OCI-LY7 (cell line): ENCODE data around the gene GSTK1. TPM values are rescaled to one million over a fixed set of nuclear protein-coding genes. Genes with fewer than 3 reads are reported as not detected.

Source experiments
- BruUV-seq: library from RNA; stranded (reverse); fragments of 400-500 nt; replicated peaks from 2 replicates; lab custom pipeline; 2021; lab: Mats Ljungman, UMichigan
- CTCF ChIA-PET: fragments of 300-600 bp; sonication (Branson Sonifier 250); formaldehyde crosslinking; loops from one replicate; lab custom pipeline; 2022; ENCODE audit warnings: antibody characterized with exemption; ENCODE audit not compliant: unreplicated experiment; lab: Charles Lee
- POLR2A ChIA-PET: fragments of 300-600 bp; sonication (Branson Sonifier 250); formaldehyde crosslinking; loops from one replicate; lab custom pipeline; 2022; ENCODE audit warnings: antibody characterized with exemption; lab: Charles Lee
- DNase-seq: peaks from one replicate; pipeline ENCODE4 v3.0.0-alpha.2; 2015; ENCODE audit warnings: low spot score
- H2AFZ ChIP-seq: fragments of 200-600 bp; sonication (generic), shearing (Covaris generic); 2 replicates; pipeline ENCODE4 v1.6.1; 2014; ENCODE audit warnings: mild to moderate bottlenecking, antibody characterized with exemption, low read length, moderate library complexity
- H3K27ac ChIP-seq: fragments of 200-600 bp; sonication (generic); 2 replicates; pipeline ENCODE4 v1.5.1; 2014; ENCODE audit warnings: mixed run types, low read depth, mild to moderate bottlenecking, moderate library complexity, low read length, inconsistent platforms; ENCODE audit not compliant: poor library complexity, severe bottlenecking
- H3K36me3 ChIP-seq: fragments of 200-600 bp; sonication (generic); 2 replicates; pipeline ENCODE4 v1.6.1; 2014; ENCODE audit warnings: mild to moderate bottlenecking, antibody characterized with exemption, low read length, moderate library complexity, mixed read lengths; ENCODE audit not compliant: insufficient read depth
- H3K4me1 ChIP-seq: fragments of 200-600 bp; sonication (generic); 2 replicates; pipeline ENCODE4 v1.5.1; 2014; ENCODE audit warnings: mild to moderate bottlenecking, low read length; ENCODE audit not compliant: insufficient read depth, poor library complexity, severe bottlenecking
- H3K4me2 ChIP-seq: fragments of 200-600 bp; sonication (generic); 2 replicates; pipeline ENCODE4 v1.6.1; 2014; ENCODE audit warnings: mild to moderate bottlenecking, low read length
- H3K4me3 ChIP-seq: fragments of 200-600 bp; sonication (generic); 2 replicates; pipeline ENCODE4 v1.5.1; 2014; ENCODE audit warnings: mild to moderate bottlenecking, low read depth, low read length; ENCODE audit not compliant: poor library complexity, severe bottlenecking
- H3K79me2 ChIP-seq: fragments of 200-600 bp; sonication (generic); 2 replicates; pipeline ENCODE4 v1.6.1; 2016; ENCODE audit warnings: low read depth, mild to moderate bottlenecking, low read length, moderate library complexity, mixed read lengths; ENCODE audit not compliant: insufficient read depth
- H3K9me2 ChIP-seq: fragments of 200-600 bp; sonication (generic); 2 replicates; pipeline ENCODE4 v1.6.1; 2016; ENCODE audit warnings: mild to moderate bottlenecking, low read length, mixed read lengths; ENCODE audit not compliant: insufficient read depth
- H3K9me3 ChIP-seq: fragments of 200-600 bp; sonication (generic); 2 replicates; pipeline ENCODE4 v1.6.1; 2014; ENCODE audit warnings: mild to moderate bottlenecking, mixed run types, low read length, mixed read lengths
- H4K20me1 ChIP-seq: fragments of 200-600 bp; sonication (generic); 2 replicates; pipeline ENCODE4 v1.6.1; 2014; ENCODE audit warnings: mild to moderate bottlenecking, antibody characterized with exemption, low read length, moderate library complexity, mixed read lengths; ENCODE audit not compliant: insufficient read depth
- CTCF ChIP-seq: fragments of 200-600 bp; sonication (generic); conservative IDR thresholded peaks from 2 replicates; pipeline ENCODE4 v1.5.1; 2014; ENCODE audit warnings: mild to moderate bottlenecking, antibody characterized with exemption, low read length, moderate library complexity, mixed read lengths
- EZH2phosphoT487 ChIP-seq: fragments of 200-600 bp; sonication (generic); IDR thresholded peaks from 2 replicates; pipeline ENCODE4 v1.6.1; 2018; ENCODE audit warnings: low read depth, borderline replicate concordance, mild to moderate bottlenecking, mixed run types, antibody characterized with exemption, low read length, moderate library complexity, mixed read lengths
- intact Hi-C: fragments of 100-400 bp; cut with micrococcal nuclease; formaldehyde crosslinking; loops from one replicate; pipeline ENCODE4 v1.10.0; 2022; ENCODE audit not compliant: unreplicated experiment
- total RNA-seq, 2 experiments: library from RNA; depleted of rRNA in 1 of 2; stranded (reverse); fragments of >200 nt in 1 of 2; shearing (Covaris generic) in 1 of 2; gene quantifications; 2 replicates each; pipeline ENCODE4 v1.2.3, GENCODE V29; 2014 to 2022

GSTK1 gene
- total RNA-seq, 2 experiments from 2014 or later, result 37.8 to 41.6 TPM

- H3K9me2 ChIP-seq, result no peaks in the 10 kb centered on the region
- no peaks in the 10 kb centered on the region for H3K4me1 ChIP-seq
- intact Hi-C loops, result no loop called here
- no peaks in the 10 kb centered on the region for H4K20me1 ChIP-seq
- H2AFZ ChIP-seq, result no peak overlapping the region
- ChIA-PET CTCF (no interaction called here), POLR2A (interaction anchor here (0.6 to 0.7 kb wide), 3 partner anchors 74 to 638 kb away, joined by 3 read pairs; no protein-coding TSS in a partner anchor)
- H3K36me3 ChIP-seq, result no peaks in the 10 kb centered on the region
- DNase-seq, result no peak
- TF ChIP-seq CTCF, result no peak
- no peak for TF ChIP-seq EZH2phosphoT487
- H3K79me2 ChIP-seq, result no peaks in the 10 kb centered on the region
- H3K4me3 ChIP-seq, result no peak overlapping the region
- H3K9me3 ChIP-seq, result no peaks in the 10 kb centered on the region
- H3K27ac ChIP-seq, result no peak overlapping the region
- BruUV-seq, result no TSS peak
- no peak overlapping the region for H3K4me2 ChIP-seq
Measured at GRCh38 chr7:143243111-143243510, 20.1 kb upstream of the GSTK1 start.

- H3K9me3 ChIP-seq, result no peaks in the 10 kb centered on the region
- H3K4me3 ChIP-seq, result no peak overlapping the region
- intact Hi-C loops, result no loop called here
- no peaks in the 10 kb centered on the region for H3K36me3 ChIP-seq
- H2AFZ ChIP-seq, result no peak overlapping the region
- no peak overlapping the region for H3K27ac ChIP-seq
- H3K9me2 ChIP-seq, result no peaks in the 10 kb centered on the region
- no peak overlapping the region for H3K4me2 ChIP-seq
- DNase-seq, result no peak
- ChIA-PET POLR2A (interaction anchor here (0.7 kb wide), 1 partner anchor 73 kb away, joined by 3 read pairs; no protein-coding TSS in a partner anchor), CTCF (no interaction called here)
- no peaks in the 10 kb centered on the region for H4K20me1 ChIP-seq
- no TSS peak for BruUV-seq
- TF ChIP-seq EZH2phosphoT487, result no peak
- no peak for TF ChIP-seq CTCF
- no peaks in the 10 kb centered on the region for H3K4me1 ChIP-seq
- no peaks in the 10 kb centered on the region for H3K79me2 ChIP-seq
Measured at GRCh38 chr7:143243614-143244013, 19.6 kb upstream of the GSTK1 start.

GRCh38 chr7:143244321-143244720 is 18.9 kb upstream of the GSTK1 start:
- no peak for TF ChIP-seq CTCF
- no peak for TF ChIP-seq EZH2phosphoT487
- Histone ChIP-seq H3K79me2 (no peaks in the 10 kb centered on the region), H3K36me3 (no peaks in the 10 kb centered on the region), H2AFZ (no peak overlapping the region), H3K4me1 (no peaks in the 10 kb centered on the region), H3K4me3 (no peak overlapping the region), H3K9me3 (no peaks in the 10 kb centered on the region), H3K27ac (no peak overlapping the region), H3K9me2 (no peaks in the 10 kb centered on the region), H4K20me1 (no peaks in the 10 kb centered on the region), H3K4me2 (no peak overlapping the region)
- POLR2A ChIA-PET, result interaction anchor here (1.0 kb wide), 1 partner anchor 19 kb away, joined by 3 read pairs; the partner anchor contains the start of gene GSTK1
- CTCF ChIA-PET, result no interaction called here
- intact Hi-C loops, result no loop called here
- DNase-seq, result no peak
- BruUV-seq, result no TSS peak
